Transverse colon (tissue), 4 donors: Measurements from ENCODE around the gene ALK. TPM values are rescaled to one million over a fixed set of nuclear protein-coding genes. Genes with fewer than 3 reads are reported as not detected.

Experiments
- DNase-seq: peaks from one replicate; pipeline ENCODE4 v3.0.0-alpha.2; 2019
- H3K27ac ChIP-seq, 4 donors: fragments of 200-600 bp; sonication (generic); 2 replicates each; pipeline ENCODE4 v1.5.1; 2016 to 2018; ENCODE audit warnings: inconsistent platforms in 4 of 4
- H3K27me3 ChIP-seq: fragments of 200-600 bp; sonication (generic); 2 replicates; pipeline ENCODE4 v1.5.1; 2017; ENCODE audit warnings: inconsistent platforms
- H3K36me3 ChIP-seq, 4 donors: fragments of 200-600 bp; sonication (generic); 2 replicates each; pipeline ENCODE4 v1.5.1; 2017 to 2019; ENCODE audit warnings: inconsistent platforms in 4 of 4
- H3K4me1 ChIP-seq, 4 donors: fragments of 200-600 bp; sonication (generic); 2 replicates each; pipeline ENCODE4 v1.5.1; 2017 to 2020; ENCODE audit warnings: inconsistent platforms in 4 of 4
- H3K4me3 ChIP-seq, 4 donors: fragments of 200-600 bp; sonication (generic); 1 replicate in 1 of 4; 2 replicates in 3 of 4; pipeline versions ENCODE4 v1.5.1 to v1.6.1; 2017 to 2019; ENCODE audit warnings: inconsistent platforms in 4 of 4
- H3K9me3 ChIP-seq, 2 donors: fragments of 200-600 bp; sonication (generic); 2 replicates each; pipeline ENCODE4 v1.5.1; 2017 to 2019; ENCODE audit warnings: inconsistent platforms in 2 of 2
- CTCF ChIP-seq, 5 experiments: fragments of 200-600 bp in 3 of 5; fragments of 450-650 bp in 2 of 5; sonication (generic) in 3 of 5; IDR thresholded peaks; 1 replicate in 2 of 5; 2 replicates in 3 of 5; pipeline ENCODE4 v1.5.1; 2016 to 2017; ENCODE audit warnings: antibody characterized with exemption in 5 of 5, inconsistent platforms in 3 of 5, mild to moderate bottlenecking in 2 of 5, moderate library complexity in 1 of 5
- EP300 ChIP-seq: sonication (generic); formaldehyde crosslinking; IDR thresholded peaks from one replicate; pipeline ENCODE4 v1.6.1; 2017; ENCODE audit warnings: antibody characterized with exemption, low read depth
- POLR2A ChIP-seq: fragments of 450-650 bp; IDR thresholded peaks from one replicate; pipeline ENCODE4 v1.6.1; 2016; ENCODE audit warnings: antibody characterized with exemption, mild to moderate bottlenecking, moderate library complexity
- POLR2AphosphoS5 ChIP-seq, 3 donors: sonication (generic); formaldehyde crosslinking; IDR thresholded peaks; one replicate each; pipeline ENCODE4 v1.6.1; 2016; ENCODE audit warnings: antibody characterized with exemption in 3 of 3
- WGBS, 2 donors: methylation state at CpG; one replicate each; pipeline ENCODE4 v1.1.5; 2018; ENCODE audit warnings: low coverage in 1 of 2; 5-methylcytosine and 5-hydroxymethylcytosine counted together
- in situ Hi-C, 4 donors: fragments of 200-750 bp; cut with MboI; loops; one replicate each; pipeline versions ENCODE4 v1.15.0 to v1.15.1; 2017; ENCODE audit warnings: low sequenced_read_pairs in 3 of 4, low pct_ligation_motif_present in 1 of 4, low pct_unique_long_range_greater_than_20kb in 1 of 4
- intact Hi-C: fragments of 100-400 bp; cut with DNase I; formaldehyde crosslinking; loops from one replicate; pipeline ENCODE4 v1.15.1; 2023; ENCODE audit warnings: low total_unique reads
- total RNA-seq, 4 donors: library from RNA; depleted of rRNA; stranded (reverse); fragments of >200 nt; gene quantifications; one replicate each; pipeline ENCODE4 v1.1.0, GENCODE V29; 2016

The ALK gene
- total RNA-seq, 4 donors from 2014 or later, result 0.32 to 0.82 TPM; not detected in 2

GRCh38 chr2:29561628-29562027, 359.8 kb downstream of the ALK start:
- no peaks in the 10 kb centered on the region for H3K36me3 ChIP-seq
- H3K27ac ChIP-seq, result no peak overlapping the region
- no peak overlapping the region for H3K4me3 ChIP-seq
- no peaks in the 10 kb centered on the region for H3K27me3 ChIP-seq
- DNase-seq, result no peak
- in situ Hi-C loops (no loop called here), intact Hi-C loops (no loop called here)
- H3K9me3 ChIP-seq, result no peaks in the 10 kb centered on the region
- TF ChIP-seq EP300 (no peak), CTCF (IDR thresholded peaks at IDR 0.05) (no peak), POLR2A (no peak), POLR2AphosphoS5 (IDR thresholded peaks at IDR 0.05) (no peak)
- H3K4me1 ChIP-seq, result no peaks in the 10 kb centered on the region
- WGBS, 2 donors, result 92 to 98% methylated on average over 4 of the region's 4 CpGs

GRCh38 chr2:29561181-29561580, 360.2 kb downstream of the ALK start:
- Histone ChIP-seq H3K27ac (no peak overlapping the region), H3K4me1 (no peaks in the 10 kb centered on the region), H3K4me3 (no peak overlapping the region), H3K27me3 (no peaks in the 10 kb centered on the region), H3K9me3 (no peaks in the 10 kb centered on the region), H3K36me3 (no peaks in the 10 kb centered on the region)
- no peak for TF ChIP-seq CTCF (IDR thresholded peaks at IDR 0.05)
- TF ChIP-seq POLR2AphosphoS5 (IDR thresholded peaks at IDR 0.05), result no peak
- no peak for TF ChIP-seq EP300
- TF ChIP-seq POLR2A, result no peak
- in situ Hi-C loops (no loop called here), intact Hi-C loops (no loop called here)
- no peak for DNase-seq
- 80 to 100% methylated on average over 2 to 6 of the region's 6 CpGs for WGBS, 2 donors

DNA sequence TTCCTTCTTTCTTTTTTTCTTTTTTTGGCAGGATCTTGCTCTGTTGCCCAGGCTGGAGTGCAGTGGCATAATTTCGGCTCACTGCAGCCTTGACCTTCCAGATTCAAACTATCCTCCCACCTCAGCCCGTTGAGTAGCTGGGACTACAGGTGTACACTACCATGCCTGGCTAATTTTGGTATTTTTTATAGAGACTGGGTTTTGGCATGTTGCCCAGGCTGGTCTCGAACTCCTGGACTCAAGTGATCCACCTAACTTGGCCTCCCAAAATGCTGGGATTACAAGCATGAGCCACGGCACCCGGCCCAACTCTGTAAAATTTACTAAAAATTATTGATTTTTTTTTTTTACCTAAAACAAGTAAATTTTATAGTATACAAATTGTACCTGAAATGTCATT, 360.8 kb downstream of the ALK start:
- TF ChIP-seq CTCF (IDR thresholded peaks at IDR 0.05) (no peak), POLR2AphosphoS5 (IDR thresholded peaks at IDR 0.05) (no peak), EP300 (no peak), POLR2A (no peak)
- WGBS, 2 donors, result 80 to 92% methylated on average over 3 to 5 of the region's 5 CpGs
- DNase-seq, result no peak
- H3K36me3 ChIP-seq, result no peaks in the 10 kb centered on the region
- in situ Hi-C loops, result no loop called here
- H3K27me3 ChIP-seq, result no peaks in the 10 kb centered on the region
- no peak overlapping the region for H3K4me3 ChIP-seq
- intact Hi-C loops, result no loop called here
- H3K27ac ChIP-seq, result no peak overlapping the region
- H3K4me1 ChIP-seq, result no peaks in the 10 kb centered on the region
- no peaks in the 10 kb centered on the region for H3K9me3 ChIP-seq

DNA sequence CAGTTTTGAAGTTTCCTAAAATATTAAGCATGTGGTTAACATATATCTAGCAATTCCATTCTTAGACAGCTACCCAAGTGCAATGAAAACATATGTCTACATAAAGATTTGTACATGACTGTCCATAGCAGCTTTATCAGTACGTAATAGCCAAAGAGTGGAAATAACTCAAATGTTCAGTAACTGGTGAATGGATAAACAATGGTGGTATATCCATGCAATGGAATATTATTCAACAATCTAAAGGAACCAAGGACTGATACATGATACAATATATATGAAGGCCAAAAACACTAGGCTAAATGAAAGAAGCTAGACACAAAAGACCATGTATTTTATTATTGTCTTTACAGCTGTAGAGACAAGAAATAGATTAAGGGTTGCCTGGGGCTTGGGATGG, 361.4 kb downstream of the ALK start:
- TF ChIP-seq CTCF (IDR thresholded peaks at IDR 0.05) (no peak), EP300 (no peak), POLR2AphosphoS5 (IDR thresholded peaks at IDR 0.05) (no peak), POLR2A (no peak)
- 67 to 71% methylated on average over 1 of the region's 1 CpG for WGBS, 2 donors
- in situ Hi-C loops, result no loop called here
- Histone ChIP-seq H3K4me3 (no peak overlapping the region), H3K9me3 (no peaks in the 10 kb centered on the region), H3K27ac (no peak overlapping the region), H3K36me3 (no peaks in the 10 kb centered on the region), H3K4me1 (no peaks in the 10 kb centered on the region), H3K27me3 (no peaks in the 10 kb centered on the region)
- DNase-seq, result no peak
- intact Hi-C loops, result no loop called here
